ENCODE results near the gene PLEKHG7.
A peak's percentile ranks its signal among the peaks of the same experiment; 100 is the strongest.
"Not testable (repeated sequence)": the region's sequence is repeated elsewhere in the genome, so short reads cannot be mapped to it uniquely, and the experiment has no call there.

The PLEKHG7 gene

DNA sequence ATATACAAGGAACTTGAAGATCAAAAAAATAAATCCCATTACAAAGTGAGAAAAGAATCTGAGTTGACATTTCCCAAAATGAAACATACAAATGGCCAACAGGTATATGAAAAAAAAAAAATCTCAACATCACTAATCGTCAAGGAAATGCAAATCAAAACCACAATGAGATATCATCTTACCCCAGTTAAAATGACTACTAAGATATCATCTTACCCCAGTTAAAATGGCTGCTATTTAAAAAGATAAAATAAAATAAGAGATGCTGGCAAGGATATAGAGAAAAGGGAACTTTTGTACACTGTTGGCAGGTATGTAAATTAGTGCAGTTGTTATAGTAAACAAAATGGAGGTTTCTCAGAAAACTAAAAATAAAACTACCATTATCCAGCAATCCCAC lies 44.4 kb downstream of the PLEKHG7 start:
- no peak for DNase-seq (ENCODE audit: low read depth)

DNA sequence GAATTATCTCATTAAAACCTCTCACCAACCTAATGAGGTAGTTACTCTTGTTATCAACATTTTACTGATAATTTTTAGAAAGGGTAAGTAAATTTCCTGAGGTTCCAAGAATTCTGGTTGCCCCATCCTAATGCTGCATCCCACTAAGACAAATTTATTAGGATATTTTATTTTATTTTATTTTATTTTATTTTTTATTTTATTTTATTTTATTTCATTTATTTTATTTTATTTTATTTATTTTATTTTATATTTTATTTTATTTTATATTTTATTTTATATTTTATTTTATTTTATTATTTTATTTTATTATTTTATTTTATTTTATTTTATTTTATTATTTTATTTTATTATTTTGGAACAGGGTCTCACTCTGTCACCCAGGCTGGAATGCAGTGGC lies 46.9 kb downstream of the PLEKHG7 start:
- DNase-seq (ENCODE audit: low read depth): not testable (repeated sequence)

DNA sequence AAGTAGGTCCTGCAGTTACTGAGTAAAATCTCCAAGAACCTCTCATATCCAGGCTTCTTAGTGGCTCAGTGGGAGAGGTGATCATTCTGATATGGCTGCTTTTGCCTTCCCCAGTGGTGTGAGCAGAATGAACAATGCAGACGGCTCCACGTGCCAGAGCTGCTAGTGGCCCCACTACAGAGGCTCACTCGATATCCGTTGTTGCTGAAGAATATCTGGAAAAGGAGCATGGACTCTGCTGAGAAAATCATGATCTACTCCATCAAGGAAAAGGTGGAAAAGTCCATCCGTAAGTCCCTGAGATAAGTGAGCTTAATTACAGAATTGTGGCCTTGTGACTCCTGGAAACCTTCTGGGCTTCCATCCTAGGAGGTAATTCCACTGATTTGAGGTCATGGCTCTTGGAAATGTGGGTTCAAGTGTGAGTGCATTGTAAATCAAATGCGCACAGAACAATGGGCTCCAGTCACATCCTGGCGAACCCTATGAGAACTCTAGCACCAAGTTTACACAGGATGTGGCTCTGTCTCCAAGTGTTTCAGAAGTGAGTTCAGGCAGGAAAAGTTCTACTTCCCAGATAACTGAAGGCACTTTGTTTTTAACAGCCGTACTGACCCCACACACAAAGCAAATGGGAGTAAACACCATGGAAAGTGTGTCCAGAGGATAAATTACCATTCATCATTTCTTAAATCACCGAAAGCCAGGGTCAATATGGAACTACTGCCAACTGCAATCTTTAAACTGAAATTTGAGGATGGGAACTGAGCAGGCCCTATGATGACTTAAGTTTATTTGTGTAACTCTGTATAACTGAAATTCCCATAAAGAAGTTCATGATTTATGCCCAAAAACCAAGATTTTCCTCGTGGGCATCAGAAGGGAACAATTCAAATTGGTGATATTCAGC lies 51.4 kb downstream of the PLEKHG7 start:
- no peak for DNase-seq (ENCODE audit: low read depth)

DNA sequence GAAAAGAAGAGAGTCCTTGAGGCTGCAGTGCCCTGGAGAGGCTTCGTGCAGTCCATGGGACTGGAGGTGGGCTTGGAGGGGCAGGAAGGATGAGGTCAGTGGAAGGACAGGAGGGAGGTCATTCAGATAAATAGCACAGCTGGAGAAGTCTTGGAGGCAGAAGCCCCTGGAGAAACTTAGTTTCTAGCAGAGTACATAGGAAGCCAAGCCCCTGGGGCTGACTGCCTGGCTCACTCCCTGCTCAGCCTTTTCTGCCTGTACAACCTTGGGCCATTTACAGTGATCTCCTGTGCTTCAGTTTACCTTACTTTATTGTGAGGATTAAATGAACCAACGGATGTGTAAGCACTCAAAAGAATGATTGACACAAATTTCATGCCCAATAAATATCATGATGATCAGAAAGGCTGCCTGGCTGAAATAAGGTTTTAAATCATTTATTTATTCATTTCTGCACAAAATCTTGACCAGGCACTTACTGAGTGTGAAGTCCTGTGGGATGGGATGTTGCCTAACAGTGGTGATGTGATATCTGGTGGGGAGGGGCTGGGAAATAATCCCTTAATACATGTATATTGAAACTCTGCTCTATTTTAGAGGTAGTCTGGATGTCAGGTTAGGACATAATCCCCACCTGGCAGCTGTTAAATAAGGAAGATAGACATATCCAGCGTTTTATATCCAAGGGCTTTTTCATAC lies 54.3 kb downstream of the PLEKHG7 start:
- no peak for DNase-seq (ENCODE audit: low read depth)

DNA sequence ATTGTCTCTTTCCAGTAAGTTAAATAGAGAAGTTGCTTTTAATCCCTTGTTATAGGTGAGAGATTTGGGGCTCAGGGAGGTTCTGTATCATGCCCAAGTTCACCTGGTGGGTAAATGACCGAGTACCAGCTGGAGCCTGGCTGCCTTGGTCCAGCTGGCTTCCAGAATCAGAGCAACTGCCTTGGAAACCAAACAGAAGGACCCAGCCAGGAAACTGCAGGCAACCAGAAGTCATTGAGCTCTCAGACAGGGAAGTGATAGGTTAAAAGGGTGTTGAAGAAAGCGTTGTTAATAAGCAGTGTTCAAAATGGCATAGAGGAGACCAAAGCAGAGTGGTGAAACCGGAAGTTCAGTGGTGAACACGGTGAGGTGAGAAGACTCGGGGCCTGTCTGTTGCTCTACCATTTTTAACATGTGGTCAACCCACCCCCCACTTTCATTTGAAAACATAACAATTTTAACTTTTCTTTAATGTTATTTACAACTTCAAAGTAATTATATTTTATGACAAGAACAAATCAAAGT lies 54.9 kb downstream of the PLEKHG7 start:
- no peak for DNase-seq (ENCODE audit: low read depth)

DNA sequence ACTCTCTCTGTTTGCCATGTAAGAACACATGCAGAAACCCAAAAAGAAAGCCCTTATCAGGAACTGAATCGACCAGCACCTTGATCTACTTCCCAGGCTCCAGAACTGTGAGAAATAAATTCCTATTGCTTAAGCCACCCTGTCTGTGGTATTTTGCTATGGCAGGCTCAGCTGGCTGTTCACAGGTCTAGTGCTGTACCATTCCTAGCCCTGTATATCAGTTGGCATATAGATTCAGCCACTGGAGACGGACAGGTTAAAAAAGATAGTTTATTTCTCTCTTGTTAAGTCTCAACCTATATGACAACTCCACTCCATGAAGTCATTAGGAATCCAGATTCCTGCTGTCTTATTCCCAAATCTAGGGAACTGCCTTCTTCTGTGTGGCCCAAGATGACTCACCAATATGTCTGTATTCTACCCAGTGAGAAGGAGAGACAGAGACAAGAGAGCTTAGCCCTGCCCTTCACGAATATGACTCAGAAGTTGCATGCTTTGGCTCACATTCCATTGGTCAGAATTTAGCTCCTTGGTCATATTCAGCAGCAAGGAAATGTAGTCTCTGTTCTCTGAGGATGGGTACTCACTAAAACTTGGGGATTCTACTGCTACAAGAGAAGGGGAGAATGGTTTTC lies 57.0 kb downstream of the PLEKHG7 start:
- peak; percentile 73 for DNase-seq (ENCODE audit: low read depth)

DNA sequence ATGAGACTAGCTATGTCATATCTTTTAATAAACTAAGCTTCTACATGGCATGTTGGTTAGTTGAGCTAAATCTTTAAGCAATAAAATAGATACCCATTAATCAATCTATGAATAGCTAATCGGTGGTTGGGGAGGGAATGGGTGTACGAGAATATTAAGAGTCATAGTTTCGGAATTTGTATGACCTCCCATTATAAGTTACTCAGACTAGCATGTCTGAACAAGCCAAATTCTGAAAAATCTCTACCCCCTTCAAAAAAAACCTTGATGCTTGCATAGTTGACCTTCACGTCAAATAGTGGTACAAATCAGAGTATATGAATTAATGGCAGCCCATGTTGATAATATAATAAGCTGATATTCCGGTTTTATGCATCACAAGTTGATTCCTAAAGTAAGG lies 60.0 kb downstream of the PLEKHG7 start:
- DNase-seq (ENCODE audit: low read depth): no peak

DNA sequence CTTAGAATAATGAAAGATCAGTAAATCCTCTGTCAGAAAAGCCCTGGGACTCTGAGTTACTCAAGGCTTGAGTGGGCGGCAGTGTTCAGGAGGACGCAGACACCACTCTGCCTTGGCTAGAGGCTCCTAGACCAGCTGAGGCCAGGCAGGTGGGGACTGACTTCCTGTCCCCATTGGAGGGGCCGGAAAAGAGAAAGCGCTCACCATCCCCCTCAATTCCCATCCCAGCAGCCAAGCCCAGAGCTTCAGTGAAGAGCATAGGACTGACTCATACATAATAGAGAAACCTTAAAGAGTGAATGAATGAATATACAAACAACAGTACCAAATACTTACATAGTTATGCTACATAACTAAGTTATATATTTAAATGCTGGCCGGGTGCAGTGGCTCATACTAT lies 62.0 kb downstream of the PLEKHG7 start:
- no peak for DNase-seq (ENCODE audit: low read depth)

DNA sequence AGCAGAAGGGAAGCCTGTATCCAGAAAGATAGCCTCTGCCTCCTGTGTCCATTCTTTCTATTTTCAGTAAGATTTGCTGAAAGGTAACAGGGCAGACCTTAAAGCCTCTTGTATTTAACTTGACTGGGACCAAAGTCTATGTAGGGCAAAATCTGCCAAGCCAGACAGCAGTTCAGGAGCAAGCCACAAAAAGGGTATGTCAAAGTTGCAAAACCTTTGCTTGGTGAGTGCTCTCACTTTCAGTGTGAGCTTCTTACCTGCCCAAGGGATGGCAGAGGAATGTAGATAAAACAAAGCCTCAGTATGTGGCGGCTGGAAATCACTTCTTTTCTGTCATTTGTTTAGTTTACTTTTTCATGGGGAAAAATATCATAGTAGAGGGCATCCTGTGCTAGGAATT lies 63.1 kb downstream of the PLEKHG7 start:
- DNase-seq (ENCODE audit: low read depth): no peak

DNA sequence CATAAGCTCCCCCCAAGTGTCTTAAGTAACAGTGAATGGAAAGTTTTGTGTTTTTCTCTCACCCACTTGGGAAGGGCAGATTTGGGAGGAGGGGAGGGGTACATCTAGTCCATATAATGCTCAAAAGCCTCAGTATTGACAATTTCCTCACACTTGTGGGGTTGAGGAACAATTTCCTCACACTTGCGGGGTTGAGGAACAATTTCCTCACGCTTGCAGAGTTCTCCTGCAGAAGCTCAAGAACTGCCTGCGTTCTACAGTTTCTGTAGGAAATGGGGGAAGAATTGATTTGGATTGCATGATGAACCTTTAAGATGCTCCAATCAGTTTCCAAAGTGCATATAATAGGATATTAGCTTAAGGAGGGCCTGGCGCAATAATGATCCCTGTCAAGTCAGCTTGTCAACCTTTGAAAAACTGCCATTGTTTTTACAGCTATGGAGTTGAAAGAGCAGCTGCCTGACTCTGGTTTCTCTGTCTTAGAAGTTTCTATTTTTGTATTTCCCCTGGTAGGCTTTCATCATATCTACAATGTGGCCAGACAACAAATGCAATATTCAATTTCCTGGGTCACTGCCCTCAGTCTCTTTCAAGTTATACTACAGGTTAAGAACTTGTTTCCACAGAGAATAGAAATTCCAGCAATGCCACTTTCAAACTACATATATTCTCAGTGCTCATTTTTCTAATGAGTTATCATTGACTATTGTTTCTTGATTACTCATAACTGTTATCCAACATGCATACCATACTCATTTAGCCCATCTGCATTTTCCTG lies 66.5 kb downstream of the PLEKHG7 start:
- no peak for DNase-seq (ENCODE audit: low read depth)

DNA sequence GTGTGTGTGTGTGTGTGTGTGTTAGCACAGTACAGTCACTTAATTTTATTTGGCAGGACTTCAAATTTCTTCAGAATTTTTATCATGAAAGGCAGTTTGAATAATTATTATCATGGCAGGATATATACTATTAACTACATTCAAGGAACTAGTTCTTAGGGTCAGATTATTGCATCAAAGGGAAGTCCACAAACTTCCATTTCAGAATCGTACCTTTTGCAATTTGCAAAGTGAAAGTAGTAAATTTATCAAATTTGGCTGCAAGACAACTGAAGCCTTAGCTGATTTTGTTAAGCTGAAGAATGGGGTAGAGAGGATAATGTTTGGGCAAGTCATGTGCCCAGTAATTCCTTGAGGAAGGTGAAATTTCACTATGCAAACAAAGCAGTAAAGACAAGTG lies 68.2 kb downstream of the PLEKHG7 start:
- DNase-seq (ENCODE audit: low read depth): no peak

DNA sequence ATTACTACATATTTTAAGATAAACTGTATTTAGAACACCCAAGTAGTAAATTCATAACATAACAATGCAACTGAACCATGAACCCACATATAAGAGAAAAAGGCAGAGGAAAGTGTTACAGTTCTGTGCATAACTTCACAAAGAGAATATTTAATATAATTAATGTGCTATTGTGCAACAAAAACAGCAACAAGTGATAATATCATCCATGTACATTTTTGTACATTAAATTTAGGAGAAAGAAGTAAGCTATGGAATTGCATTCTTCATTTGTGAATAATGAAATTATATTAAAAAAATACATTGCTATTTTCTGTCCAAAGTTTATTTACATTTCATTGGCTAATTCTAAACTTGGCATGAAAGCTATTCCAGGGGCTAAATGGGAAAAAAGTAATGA lies 72.6 kb downstream of the PLEKHG7 start:
- DNase-seq (ENCODE audit: low read depth): no peak

DNA sequence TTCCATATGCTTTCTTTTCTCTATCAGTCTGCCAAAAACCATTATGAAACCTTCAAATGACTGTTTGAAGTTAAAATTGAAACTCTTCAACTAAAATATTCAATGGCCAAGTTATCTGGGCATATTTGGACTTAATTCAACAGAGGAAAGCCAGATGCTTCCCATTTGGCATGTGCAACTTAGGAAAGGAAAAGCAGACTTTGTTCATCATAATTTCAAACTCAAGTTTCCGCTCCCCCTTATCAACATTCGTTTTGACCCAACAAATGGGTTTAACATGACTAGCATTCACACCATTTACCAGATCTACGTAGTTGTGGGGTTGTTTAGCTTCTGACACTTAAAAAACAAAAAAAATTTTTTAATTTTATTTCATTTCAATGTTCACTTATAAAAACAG lies 75.7 kb downstream of the PLEKHG7 start:
- no peak for DNase-seq (ENCODE audit: low read depth)

DNA sequence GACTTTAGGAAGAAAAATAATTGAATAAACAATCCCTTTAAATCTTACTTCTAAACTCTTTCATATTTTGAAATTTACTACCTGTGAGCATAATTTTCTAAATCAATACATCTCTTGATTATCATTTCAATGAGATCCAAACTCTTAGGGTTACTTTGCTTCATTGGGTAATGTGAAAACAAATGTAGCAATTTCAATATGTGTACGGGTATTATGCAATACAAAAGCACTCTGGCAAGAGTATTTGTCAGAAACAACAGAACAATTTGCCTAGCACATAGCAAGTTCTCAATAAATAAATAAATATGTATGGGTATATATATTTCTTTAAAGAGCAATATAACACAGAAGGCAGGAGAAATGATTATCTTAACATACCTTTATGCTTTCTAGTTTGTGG lies 77.1 kb downstream of the PLEKHG7 start:
- DNase-seq (ENCODE audit: low read depth): no peak

DNA sequence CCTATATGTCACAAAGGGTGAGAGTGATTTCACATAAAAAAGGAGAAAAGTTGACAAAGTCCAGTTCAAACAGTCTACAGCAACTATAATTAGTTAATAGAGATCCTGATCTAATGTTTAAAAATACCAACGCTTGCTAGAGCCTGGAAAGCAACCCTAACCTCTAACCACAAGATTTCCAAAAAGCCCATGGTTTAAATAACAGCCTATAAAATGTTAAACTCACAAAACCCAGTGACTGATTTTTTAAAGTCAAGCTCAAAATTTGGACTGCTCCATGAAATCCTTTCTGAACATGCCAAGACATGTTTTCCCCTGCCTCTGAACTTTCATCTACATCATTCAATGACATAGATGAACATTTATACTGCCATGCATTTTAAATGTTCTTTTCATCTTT lies 81.6 kb downstream of the PLEKHG7 start:
- peak; percentile 37 for DNase-seq (ENCODE audit: low read depth)

DNA sequence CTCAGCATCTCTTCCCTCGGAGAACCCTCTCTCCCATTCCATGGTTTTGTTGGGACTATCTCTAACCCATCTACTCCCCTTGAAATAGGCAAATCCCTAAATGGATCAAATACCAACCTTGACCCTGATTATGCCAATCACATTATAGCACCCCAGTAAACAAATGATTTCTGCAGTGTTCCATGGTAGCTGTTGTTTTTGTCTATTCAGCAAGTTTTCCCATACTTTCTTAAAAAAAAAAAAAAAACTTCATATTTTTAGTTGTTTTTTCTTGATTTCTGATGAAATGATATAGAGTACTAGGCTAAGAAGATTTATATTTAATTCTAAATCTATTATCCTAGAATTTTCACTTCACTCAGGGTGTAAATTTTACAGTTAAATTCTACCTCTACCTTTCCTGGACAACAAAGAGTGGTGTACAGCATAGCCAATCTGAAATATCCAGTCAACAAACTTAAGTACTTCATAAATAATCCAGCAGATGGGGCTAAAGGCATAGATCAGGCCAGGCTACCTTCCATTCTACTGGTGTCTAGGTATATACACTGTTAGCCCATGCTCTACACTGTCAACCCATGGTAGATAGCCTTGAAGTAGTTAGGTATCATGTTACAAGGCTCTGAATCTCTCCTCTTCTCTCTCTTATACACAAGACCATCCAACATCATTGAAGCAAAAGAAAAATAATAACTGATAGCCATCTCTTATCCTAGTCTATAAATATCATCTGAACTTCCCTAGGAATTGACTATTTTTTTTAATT lies 82.2 kb downstream of the PLEKHG7 start:
- peak; percentile 27 for DNase-seq (ENCODE audit: low read depth)

DNA sequence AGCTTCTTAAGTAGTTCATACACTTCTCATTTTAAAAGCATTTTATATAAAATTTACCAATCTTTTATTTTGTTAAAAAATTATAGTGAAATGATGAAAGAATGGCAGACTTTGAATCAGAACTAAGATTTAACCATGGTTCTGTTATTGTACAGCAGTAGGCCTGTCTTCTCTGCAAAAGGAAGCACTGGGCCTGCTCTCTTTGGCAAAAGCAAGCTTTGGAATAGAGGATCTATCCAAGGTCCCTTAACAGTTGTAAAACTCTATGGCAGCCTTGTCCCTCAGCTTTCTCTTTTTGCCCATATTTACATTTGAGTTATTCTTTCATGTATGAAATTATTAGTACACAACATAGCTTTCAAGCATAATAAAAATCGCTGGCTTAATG lies 82.8 kb downstream of the PLEKHG7 start:
- no peak for DNase-seq (ENCODE audit: low read depth)

DNA sequence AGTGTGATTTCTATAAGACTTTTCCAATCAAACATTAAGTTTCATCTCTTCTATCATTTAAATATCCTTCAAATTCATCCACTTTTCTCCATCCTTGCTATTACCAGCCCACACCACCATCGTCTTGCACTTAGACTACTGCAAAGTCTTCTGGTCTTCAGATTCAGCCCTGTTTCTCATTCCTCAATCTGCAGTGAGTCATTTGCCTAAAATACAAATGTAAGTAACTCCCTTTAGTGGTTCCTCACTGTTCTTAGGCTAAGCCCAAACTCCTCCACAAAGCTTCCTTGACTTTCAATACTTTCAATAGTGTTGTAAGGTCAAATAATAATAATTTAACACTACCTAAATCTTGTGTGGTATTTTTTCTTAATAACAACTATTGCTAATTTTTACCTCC lies 83.3 kb downstream of the PLEKHG7 start:
- peak; percentile 10 for DNase-seq (ENCODE audit: low read depth)

DNA sequence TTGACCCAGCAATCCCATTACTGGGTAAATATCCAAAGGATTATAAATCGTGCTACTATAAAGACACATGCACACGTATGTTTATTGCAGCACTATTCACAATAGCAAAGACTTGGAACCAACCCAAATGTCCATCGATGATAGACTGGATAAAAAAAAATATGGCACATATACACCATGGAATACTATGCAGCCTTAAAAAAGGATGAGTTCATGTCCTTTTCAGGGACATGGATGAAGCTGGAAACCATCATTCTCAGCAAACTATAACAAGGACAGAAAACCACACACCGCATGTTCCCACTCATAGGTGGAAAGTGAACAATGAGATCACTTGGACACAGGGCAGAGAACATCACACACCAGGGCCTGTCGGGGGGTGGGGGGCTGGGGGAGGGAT lies 91.6 kb downstream of the PLEKHG7 start:
- DNase-seq (ENCODE audit: low read depth): not testable (repeated sequence)

DNA sequence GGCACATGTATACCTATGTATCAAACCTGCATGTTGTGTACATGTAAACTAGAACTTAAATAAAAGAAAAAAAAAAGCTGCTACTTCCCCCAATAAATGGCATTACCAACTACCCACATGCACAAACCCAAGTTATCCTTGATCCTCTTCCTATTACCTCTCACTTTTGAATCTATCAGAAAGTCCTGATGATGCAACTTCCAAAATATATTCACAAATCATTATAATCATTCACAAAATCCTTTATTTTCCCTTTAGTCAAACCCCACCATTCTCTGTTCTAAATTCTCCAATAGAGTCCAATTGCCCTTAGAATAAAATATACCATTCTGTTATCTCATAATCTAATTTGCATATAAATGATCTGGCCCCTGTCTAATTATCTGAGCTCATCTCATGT lies 92.0 kb downstream of the PLEKHG7 start:
- no peak for DNase-seq (ENCODE audit: low read depth)

DNA sequence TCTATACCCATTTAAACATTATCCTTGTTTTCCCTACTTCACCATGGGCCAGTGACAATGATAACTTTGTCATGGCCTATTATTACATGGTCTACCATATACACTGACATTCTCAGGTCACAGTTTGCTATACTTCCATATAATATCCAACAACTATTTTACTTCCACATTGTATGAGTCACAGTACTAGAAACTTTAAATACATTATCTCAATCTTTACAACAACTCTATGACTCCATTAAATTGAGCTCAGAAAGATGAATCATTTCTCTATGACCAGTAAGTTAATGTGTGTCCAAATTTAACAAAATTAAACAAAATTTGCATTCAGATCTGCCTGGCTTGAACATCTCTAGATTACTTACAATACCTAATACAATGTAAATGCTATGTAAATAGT lies 93.9 kb downstream of the PLEKHG7 start:
- DNase-seq (ENCODE audit: low read depth): no peak
